AG08396 (cell line): ENCODE results near the gene DRD1.
A peak's percentile ranks its signal among the peaks of the same experiment; 100 is the strongest.

Experiments used
- DNase-seq: peaks from one replicate; pipeline ENCODE4 v3.0.0; 2012; ENCODE audit warnings: low spot score, mixed read lengths

The DRD1 gene

GRCh38 chr5:175444060-175444904 is at the start of gene DRD1:
Gene DRD1 (minus strand): TSS chr5:175444182. CDS start chr5:175443099, 1,083 bp downstream.
- DNase-seq = peak; percentile 89

- no peak for DNase-seq
These were observed 49.7 kb upstream of the DRD1 start for GRCh38 chr5:175493726-175494125.

GRCh38 chr5:175493260-175493659 is 49.3 kb upstream of the DRD1 start:
- no peak for DNase-seq

- no peak for DNase-seq
These were observed 47.2 kb upstream of the DRD1 start for GRCh38 chr5:175491223-175491622.

- no peak for DNase-seq
These were observed 45.9 kb upstream of the DRD1 start for GRCh38 chr5:175489693-175490443.

- no peak for DNase-seq
These were observed 43.7 kb upstream of the DRD1 start for GRCh38 chr5:175487514-175488222.

- DNase-seq = no peak
These were observed 41.6 kb upstream of the DRD1 start for GRCh38 chr5:175485631-175486030.

GRCh38 chr5:175484829-175485228 is 40.8 kb upstream of the DRD1 start:
- DNase-seq = no peak

GRCh38 chr5:175484322-175484721 is 40.3 kb upstream of the DRD1 start:
- no peak for DNase-seq

- no peak for DNase-seq
These were observed 39.4 kb upstream of the DRD1 start for GRCh38 chr5:175483337-175483736.

- peak; percentile 26 for DNase-seq
These were observed 35.3 kb upstream of the DRD1 start for GRCh38 chr5:175479125-175479881.

GRCh38 chr5:175478384-175479124 is 34.6 kb upstream of the DRD1 start, which contains the start of gene SFXN1:
Gene SFXN1 (plus strand): TSS chr5:175478560. CDS start chr5:175492104, 13,544 bp downstream.
- DNase-seq = peak; percentile 97

GRCh38 chr5:175478008-175478383 is 34.0 kb upstream of the DRD1 start:
- DNase-seq = no peak

- DNase-seq = no peak
These were observed 33.5 kb upstream of the DRD1 start for GRCh38 chr5:175477440-175477839.

- DNase-seq = no peak
These were observed 31.3 kb upstream of the DRD1 start for GRCh38 chr5:175475248-175475647.

GRCh38 chr5:175472378-175472777 is 28.4 kb upstream of the DRD1 start:
- no peak for DNase-seq

- DNase-seq = no peak
These were observed 27.6 kb upstream of the DRD1 start for GRCh38 chr5:175471628-175472027.

- no peak for DNase-seq
These were observed 27.2 kb upstream of the DRD1 start for GRCh38 chr5:175471196-175471595.

- no peak for DNase-seq
These were observed 26.8 kb upstream of the DRD1 start for GRCh38 chr5:175470781-175471180.

GRCh38 chr5:175469916-175470315 is 25.9 kb upstream of the DRD1 start:
- DNase-seq = no peak

- no peak for DNase-seq
These were observed 24.9 kb upstream of the DRD1 start for GRCh38 chr5:175468892-175469291.
